NCI-H1048 (cell line): ENCODE measurements around the gene FSTL5.

ENCODE experiments used
- DNase-seq: peaks from one replicate; lab custom pipeline; 2025; lab: John Stamatoyannopoulos, UW

The FSTL5 gene

DNA sequence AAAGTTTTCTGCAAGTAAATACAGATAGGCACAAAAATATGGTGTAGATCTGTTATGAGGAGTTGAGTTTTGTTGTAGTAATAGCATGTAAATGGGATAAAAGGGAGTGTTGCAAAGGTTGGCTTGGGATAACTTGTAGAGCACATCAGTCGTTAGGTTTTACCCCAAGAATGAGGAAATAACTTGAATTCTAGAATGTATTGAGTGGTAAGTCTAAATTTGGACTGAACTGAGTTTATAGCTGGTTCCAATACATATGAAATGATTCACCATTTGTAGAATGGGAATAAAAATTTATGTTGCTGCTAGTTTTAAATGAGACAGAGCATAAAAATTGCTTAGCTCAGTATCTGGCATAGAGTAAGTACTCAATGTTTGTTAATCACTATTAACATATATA, 719.2 kb downstream of the FSTL5 start:
- no peak for DNase-seq

DNA sequence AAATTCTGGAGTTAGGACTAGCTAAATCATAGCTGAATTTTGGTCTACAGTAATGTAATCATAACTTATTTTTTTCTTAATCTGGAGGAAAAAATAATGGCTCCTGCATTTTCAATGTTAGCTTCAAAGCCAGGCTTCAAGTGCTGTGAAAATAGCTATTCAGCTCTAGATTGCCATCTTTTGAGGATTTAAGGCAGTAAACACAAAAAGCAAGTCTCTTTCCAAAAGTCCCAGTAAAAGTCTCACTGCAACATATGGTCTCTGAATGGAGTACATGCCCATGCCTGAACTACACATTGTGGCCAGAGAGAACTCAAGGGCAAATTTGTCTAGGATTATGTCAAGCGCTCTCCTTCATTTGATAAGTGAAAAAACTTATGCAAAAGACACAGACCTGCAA, 720.9 kb downstream of the FSTL5 start:
- no peak for DNase-seq

- DNase-seq: no peak
Measured at GRCh38 chr4:161438096-161438495, 725.7 kb downstream of the FSTL5 start.

DNA sequence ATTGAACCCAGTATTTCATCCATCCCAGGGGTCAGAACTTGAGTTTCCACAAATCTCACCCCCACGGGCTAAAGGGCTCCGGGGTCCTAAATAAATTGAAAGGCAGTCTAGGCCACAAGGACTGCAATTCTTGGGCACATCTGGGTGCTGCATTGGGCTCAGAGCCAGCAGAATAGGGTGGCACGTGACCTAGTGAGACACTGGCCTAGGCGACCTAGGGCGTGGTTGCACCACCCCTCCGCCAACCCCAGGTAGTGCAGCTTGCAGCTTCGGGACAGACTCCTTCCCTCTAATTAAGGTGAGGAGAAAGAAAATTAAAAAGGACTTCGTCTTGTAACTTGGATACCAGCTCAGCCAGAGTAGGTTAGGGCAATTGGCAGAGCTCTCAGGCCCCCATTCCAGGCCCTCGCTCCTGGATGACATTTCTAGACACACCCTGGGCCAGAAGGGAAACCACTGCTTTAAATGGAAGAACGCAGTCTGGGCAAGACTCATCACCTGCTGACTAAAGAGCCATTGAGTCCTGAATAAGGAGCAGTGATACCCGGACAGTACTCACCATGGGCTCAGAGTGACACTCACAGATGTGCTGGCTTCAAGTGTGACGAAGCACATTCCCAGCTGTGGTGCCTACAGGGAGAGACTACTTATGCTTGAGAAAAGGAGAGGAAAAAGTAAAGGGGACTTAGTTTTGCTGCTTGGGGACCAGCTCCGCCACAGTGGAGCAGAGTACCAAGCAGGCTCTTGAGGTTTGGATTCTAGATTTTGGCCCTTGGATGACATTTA, 735.4 kb downstream of the FSTL5 start:
- no peak for DNase-seq

DNA sequence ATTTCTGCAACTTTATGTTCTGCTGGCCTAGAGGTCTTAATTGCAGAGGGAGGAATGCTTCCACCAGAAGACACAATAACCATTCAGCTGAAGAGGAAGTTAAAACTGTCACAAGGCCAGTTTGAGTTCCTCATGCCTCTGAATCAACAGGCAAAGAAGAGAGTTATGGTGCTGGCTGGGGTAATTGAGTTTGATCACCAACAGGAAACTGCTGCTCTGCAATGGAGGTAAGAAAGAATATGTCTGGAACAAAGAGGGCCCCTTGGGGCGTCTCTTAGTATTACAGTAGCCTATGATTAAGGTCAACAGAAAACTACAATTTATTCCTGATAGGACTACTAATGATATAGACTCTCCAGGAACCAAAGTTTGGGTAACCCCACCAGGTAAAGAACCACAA, 744.0 kb downstream of the FSTL5 start:
- no peak for DNase-seq

- no peak for DNase-seq
Measured at GRCh38 chr4:161411901-161412300, 751.9 kb downstream of the FSTL5 start.

GRCh38 chr4:161404346-161405110, 759.3 kb downstream of the FSTL5 start:
- DNase-seq: no peak

DNA sequence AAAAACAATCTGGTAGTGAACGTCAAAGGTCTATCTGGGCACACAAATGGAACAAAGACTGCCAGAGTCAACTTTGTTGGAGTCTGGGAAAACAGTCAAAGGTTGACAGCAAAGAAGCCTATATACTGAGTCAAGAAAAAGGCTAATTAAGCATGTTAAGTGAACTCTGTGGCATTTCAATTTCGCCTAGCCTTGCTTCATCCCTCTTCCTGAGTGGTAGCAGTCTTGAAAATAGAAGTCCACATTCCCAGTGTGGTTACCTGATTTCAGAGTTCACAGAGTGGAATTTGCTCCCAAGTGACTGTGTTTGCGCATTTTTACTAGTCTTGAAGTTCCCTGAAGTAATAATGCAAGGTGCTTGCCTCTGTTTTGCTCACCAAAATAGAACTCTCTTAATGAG, 760.0 kb downstream of the FSTL5 start:
- no peak for DNase-seq

- no peak for DNase-seq
Measured at GRCh38 chr4:161393602-161394001, 770.2 kb downstream of the FSTL5 start.

- no peak for DNase-seq
Measured at GRCh38 chr4:161382655-161383054, 781.1 kb downstream of the FSTL5 start.

- DNase-seq: no peak
Measured at GRCh38 chr4:161376275-161376674, 787.5 kb downstream of the FSTL5 start.

DNA sequence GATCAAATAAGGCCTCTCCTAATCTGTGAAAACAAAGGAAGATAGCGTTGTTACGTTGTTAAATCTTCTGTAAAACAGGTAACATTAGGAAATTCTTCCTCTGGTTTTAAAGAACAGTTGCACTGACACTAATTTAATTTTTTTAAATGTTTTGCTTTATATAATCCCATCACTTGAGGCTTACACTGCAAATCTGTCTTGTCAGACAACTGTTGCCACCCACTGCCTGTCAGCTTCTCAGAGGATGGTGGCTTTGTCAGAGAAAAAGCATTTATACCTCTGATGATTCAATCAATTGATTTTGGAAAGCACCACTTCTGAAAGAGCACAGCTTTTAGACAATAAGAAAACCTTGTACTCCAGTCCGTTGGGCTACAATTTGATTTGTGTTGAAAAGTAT, 799.1 kb downstream of the FSTL5 start:
- no peak for DNase-seq

DNA sequence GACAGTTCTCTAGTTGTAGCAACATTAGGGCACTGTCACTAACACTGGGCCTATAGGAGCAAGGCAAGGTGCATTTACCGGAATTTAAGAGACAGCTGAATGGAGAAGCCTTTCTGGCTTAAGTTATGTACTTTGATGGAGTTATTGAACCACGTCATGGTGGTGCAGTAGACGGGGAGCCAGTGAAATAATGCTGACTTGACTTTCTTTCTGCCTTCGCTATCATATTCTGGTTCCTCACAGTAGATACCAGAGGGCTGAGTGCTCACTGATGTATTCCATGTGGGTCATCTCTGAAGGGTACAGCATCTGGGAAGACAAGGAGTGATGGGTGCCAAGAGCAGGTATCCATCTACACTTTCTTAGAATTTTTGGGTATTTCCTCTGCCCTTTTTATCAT, 802.8 kb downstream of the FSTL5 start:
- DNase-seq: no peak

- no peak for DNase-seq
Measured at GRCh38 chr4:161359491-161359890, 804.3 kb downstream of the FSTL5 start.

DNA sequence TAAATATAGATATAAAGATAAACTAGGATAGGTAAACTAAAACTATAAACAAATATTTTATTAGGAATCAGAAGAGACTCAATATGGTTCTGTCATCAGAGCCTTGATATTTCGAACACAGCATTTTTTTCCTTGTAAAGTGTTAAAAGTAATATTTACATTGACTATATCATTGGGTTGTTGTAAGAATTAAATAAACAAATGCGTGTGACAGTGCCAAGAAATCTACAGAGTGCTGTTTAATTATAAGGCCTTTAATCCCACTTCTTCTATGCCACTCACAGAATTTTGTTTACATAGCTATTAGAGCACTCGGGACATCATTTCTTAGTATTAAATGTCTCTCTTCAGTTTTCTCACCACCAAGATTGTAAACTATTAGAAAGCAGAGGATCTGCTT, 807.4 kb downstream of the FSTL5 start:
- DNase-seq: no peak

DNA sequence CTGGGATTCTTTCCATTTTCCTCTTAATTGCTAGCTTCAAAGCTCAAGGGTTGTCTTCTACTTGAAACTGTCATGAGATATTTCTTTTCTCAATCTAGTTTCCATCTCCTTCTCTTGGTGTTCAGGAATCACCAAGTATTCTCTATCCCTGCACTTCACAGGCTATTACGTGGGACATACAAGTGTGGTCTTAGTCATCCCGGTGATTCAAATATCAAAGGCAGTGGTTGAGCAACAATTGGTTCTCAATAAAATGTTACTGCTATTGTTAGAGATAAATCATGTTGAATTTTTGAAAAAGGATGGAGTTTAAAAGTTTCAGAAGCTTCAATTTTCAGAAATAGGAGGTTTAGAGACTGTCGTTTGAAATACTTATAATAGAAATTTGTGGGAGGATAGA, 812.9 kb downstream of the FSTL5 start:
- DNase-seq: no peak

DNA sequence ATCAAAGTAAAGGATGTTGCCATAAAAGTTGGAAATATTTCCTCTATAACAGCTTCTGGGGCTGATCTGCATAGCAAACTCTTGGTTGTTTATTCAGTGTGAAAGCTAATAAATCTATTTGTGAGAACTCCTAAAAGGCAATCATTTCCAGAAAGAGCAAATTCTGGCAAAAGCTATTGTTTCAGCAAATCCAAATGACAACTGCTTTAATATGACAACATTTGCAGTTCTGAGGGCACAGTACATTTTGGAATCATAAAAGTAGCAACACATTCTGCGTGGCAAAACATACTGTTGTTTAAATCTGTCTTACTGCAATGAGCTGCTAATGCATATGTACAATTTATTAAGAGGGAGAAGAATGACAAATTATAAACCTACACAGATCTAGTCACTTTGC, 818.1 kb downstream of the FSTL5 start:
- no peak for DNase-seq

DNA sequence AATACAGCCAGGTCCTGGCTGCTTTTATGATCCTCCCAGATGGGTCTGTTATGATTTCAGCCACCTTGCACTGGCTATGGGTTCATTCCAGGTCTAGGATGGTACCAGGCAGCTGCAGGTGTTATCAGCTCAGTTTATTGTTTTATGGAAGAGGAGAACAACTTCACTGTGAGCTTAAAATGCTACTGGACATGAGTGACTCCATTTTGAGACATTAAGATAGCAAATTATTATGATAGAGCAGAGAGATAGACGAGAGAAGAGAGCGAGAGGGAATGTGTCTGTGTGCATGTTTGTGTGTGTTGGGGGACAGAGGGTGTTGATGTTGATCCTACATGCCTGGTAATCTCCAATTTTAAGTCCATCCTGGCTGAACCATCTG, 820.2 kb downstream of the FSTL5 start:
- DNase-seq: no peak

- DNase-seq: no peak
Measured at GRCh38 chr4:161342881-161343568, 820.8 kb downstream of the FSTL5 start.

GRCh38 chr4:161336621-161337020, 827.2 kb downstream of the FSTL5 start:
- DNase-seq: no peak

- no peak for DNase-seq
Measured at GRCh38 chr4:161336016-161336530, 827.7 kb downstream of the FSTL5 start.
